Psoas muscle (tissue), 8 donors: ENCODE data around the gene ACVR1B. TPM values are rescaled to one million over a fixed set of nuclear protein-coding genes. Genes with fewer than 3 reads are reported as not detected.

Experiments used
- ATAC-seq, 4 donors: fragments of 200-7000 bp; cut with Tn5 transposase; one replicate each; pipeline ENCODE4 v1.9.1; 2020; ENCODE audit warnings: moderate library complexity in 3 of 4, mild to moderate bottlenecking in 2 of 4
- DNase-seq, 2 donors: peaks; one replicate each; pipeline ENCODE4 v3.0.0-alpha.2; 2020
- H3K27ac ChIP-seq: fragments of 200-600 bp; one replicate; pipeline ENCODE4 v1.8.0; 2022
- H3K27me3 ChIP-seq, 3 donors: fragments of 200-600 bp in 1 of 3; one replicate each; pipeline versions ENCODE4 v1.6.1 to v1.8.0; 2013 to 2022; ENCODE audit warnings: low read length in 2 of 3, mild to moderate bottlenecking in 2 of 3, moderate library complexity in 1 of 3; ENCODE audit not compliant: insufficient read depth in 3 of 3
- H3K36me3 ChIP-seq, 2 donors: fragments of 200-600 bp in 1 of 2; one replicate each; pipeline versions ENCODE4 v1.6.1 to v1.8.0; 2013 to 2022; ENCODE audit warnings: low read depth in 1 of 2, mild to moderate bottlenecking in 1 of 2, moderate library complexity in 1 of 2; ENCODE audit not compliant: insufficient read depth in 1 of 2
- H3K4me1 ChIP-seq: fragments of 200-600 bp; one replicate; pipeline ENCODE4 v1.8.0; 2022
- H3K4me3 ChIP-seq: fragments of 200-600 bp; one replicate; pipeline ENCODE4 v1.8.0; 2022; ENCODE audit warnings: mild to moderate bottlenecking
- H3K9me3 ChIP-seq: fragments of 200-600 bp; one replicate; pipeline ENCODE4 v1.8.0; 2022
- WGBS, 3 donors: extraction: QIAGEN DNeasy Blood & Tissue Kit; methylation state at CpG; one replicate each; pipeline versions ENCODE4 v1.1.6 to v1.1.7; 2013; 5-methylcytosine and 5-hydroxymethylcytosine counted together
- intact Hi-C, 2 donors: fragments of 100-400 bp; cut with DNase I; formaldehyde crosslinking; loops; one replicate each; pipeline versions ENCODE4 v1.11.0 to v1.14.2; 2022
- polyA plus RNA-seq, 3 donors: library from polyadenylated mRNA; stranded (reverse); fragments of 200-250 nt; gene quantifications; one replicate each; pipeline ENCODE4 v1.2.3, GENCODE V29; 2013
- total RNA-seq, 4 donors: library from RNA; stranded (reverse); fragmentation: NEBNext Ultra II Directional in 2 of 4; extraction: Animal tissue kit (Norgen Biotek cat#: 25700) in 2 of 4; gene quantifications; one replicate each; pipeline versions ENCODE4 v1.2.1 to v1.2.4, GENCODE V29; 2021 to 2023
- TF ChIP-seq, protein P1 (sequence below): fragments of 200-600 bp; IDR thresholded peaks from one replicate; pipeline ENCODE4 v1.8.0; 2022; ENCODE audit warnings: antibody characterized with exemption
- donor health status: healthy with polysubstance abuse.
- donor health status: DM: no; HTN: no; CAD: no; lungs with moderate emphysema.
- donor health status: Bipolar disorder and iron deficiency.
- donor health status: healthy.
- donor health status: DM: yes; HTN: yes; CAD: no.
- donor health status: DM: no; HTN: no; CAD: no.
- donor health status: DM: no; HTN: no; CAD: no.
- donor health status: DM: yes; HTN: yes; CAD: no.

The ACVR1B gene
- total and polyA plus RNA-seq, 7 donors, result 5.8 to 16.6 (median 12.7) TPM

DNA sequence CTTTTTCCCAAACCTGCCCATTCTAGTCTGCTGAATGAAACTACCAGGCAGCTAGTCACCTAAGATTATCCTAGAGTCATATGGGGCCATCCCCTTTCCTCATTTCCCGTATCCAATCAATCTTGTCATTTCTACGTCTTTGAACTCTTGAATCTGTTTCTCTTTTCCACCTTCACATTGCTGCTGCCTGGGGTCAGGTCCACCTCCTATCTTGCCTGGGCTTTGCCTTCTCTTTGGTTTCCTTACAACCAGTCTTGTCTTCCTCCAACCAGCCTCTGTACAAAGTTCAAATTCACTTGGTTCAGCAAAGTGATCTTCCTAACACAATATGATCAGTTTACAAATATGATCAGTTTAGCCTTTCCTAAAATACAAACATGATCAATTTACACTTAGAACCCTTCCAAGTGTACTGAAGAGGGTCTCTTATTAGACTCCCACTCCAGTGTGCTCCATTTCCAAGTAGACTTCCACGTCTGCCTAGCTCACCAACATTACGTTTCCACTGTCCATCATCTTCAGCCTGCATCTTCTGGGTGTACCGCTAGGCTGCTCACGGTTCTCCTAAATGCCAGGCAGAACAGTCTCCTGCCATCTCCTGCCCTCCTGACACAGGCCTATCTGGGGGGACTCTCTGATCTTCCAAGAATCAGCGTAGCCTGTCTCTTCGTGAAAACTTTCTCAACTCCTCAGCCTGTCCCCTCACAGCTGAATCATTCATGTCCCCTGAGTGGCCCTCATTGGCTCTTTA is 4.1 kb upstream of the ACVR1B start:
- H3K36me3 ChIP-seq, result no peaks in the 10 kb centered on the region
- ATAC-seq (no peak), DNase-seq (no peak)
- H3K4me3 ChIP-seq, result no peak overlapping the region
- WGBS, 3 donors, result 83 to 90% (median 90%) methylated on average over 8 of the region's 8 CpGs
- intact Hi-C loops, result no loop called here
- H3K4me1 ChIP-seq, result peaks cover 11% of the 10 kb centered on the region
- peaks cover 16% of the 10 kb centered on the region for H3K9me3 ChIP-seq
- no peaks in the 10 kb centered on the region for H3K27me3 ChIP-seq
- H3K27ac ChIP-seq, result no peak overlapping the region
- TF ChIP-seq, protein P1, sequence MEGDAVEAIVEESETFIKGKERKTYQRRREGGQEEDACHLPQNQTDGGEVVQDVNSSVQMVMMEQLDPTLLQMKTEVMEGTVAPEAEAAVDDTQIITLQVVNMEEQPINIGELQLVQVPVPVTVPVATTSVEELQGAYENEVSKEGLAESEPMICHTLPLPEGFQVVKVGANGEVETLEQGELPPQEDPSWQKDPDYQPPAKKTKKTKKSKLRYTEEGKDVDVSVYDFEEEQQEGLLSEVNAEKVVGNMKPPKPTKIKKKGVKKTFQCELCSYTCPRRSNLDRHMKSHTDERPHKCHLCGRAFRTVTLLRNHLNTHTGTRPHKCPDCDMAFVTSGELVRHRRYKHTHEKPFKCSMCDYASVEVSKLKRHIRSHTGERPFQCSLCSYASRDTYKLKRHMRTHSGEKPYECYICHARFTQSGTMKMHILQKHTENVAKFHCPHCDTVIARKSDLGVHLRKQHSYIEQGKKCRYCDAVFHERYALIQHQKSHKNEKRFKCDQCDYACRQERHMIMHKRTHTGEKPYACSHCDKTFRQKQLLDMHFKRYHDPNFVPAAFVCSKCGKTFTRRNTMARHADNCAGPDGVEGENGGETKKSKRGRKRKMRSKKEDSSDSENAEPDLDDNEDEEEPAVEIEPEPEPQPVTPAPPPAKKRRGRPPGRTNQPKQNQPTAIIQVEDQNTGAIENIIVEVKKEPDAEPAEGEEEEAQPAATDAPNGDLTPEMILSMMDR, result no peak

DNA sequence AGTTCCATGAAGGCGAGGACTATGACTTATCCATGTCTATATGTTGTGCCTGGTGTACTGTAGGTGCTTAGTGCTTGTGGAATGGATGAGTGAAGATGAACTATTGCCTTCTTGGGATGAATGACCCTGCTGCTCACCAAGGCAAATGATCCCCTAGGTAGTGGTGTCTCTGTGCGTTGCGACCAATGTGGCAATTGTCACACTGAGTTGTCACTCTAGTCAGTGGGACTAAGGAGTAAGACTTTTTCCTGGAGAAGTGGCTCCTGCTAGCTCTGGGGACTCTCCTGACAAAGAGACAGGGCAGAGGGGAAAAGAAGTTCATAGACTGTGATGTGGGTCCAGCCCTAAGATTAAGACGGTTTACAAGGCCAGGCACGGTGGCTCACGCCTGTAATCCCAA is 3.4 kb upstream of the ACVR1B start:
- TF ChIP-seq, protein P1, result no peak
- H3K27ac ChIP-seq, result no peak overlapping the region
- intact Hi-C loops, result no loop called here
- DNase-seq (no peak), ATAC-seq (no peak)
- no peaks in the 10 kb centered on the region for H3K27me3 ChIP-seq
- no peak overlapping the region for H3K4me3 ChIP-seq
- WGBS, 3 donors, result 93 to 96% (median 96%) methylated on average over 6 of the region's 6 CpGs
- no peaks in the 10 kb centered on the region for H3K36me3 ChIP-seq
- H3K4me1 ChIP-seq, result peaks cover 11% of the 10 kb centered on the region
- H3K9me3 ChIP-seq, result peaks cover 16% of the 10 kb centered on the region

DNA sequence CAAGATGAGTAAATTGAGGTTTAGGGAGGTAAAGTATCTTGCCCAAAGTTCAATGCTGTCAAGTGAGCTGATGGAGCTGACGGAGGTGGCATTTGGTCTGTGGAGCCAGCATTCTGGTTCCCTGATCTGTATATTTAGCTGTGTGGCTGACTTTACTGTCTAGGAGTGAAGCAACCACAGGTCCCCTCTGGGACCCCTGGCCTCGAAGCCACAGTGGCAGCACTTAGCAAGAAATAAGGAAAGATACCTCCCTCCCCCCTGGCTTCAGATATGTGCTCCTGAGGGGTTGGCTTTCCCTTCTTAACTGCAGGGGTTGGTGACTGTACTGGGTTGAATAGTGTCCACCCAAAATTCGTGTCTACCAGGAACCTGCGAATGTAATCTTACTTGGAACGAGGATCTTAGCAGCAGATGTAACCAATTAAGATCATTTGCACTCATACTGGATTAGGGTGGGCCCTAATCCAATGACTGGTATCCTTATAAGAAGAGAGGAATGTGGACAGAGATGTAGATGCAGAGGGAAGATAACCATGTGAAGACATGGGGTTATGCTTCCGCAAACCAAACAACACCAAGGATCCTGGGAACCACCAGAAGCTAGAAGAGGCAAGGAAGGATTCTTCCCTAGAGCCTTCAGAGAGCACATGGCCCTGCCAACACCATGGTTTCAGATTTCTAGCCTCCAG is 2.0 kb upstream of the ACVR1B start:
- peaks cover 26% of the 10 kb centered on the region for H3K4me1 ChIP-seq
- H3K27ac ChIP-seq, result peak overlapping the region; percentile 54
- H3K36me3 ChIP-seq, result no peaks in the 10 kb centered on the region
- no peak overlapping the region for H3K4me3 ChIP-seq
- TF ChIP-seq, protein P1, result no peak
- WGBS, 3 donors, result 67 to 76% (median 75%) methylated on average over 6 of the region's 6 CpGs
- DNase-seq, result no peak
- H3K27me3 ChIP-seq, result no peaks in the 10 kb centered on the region
- ATAC-seq, result peak in 1 of 4 donors; percentile 24
- intact Hi-C loops, result no loop called here
- H3K9me3 ChIP-seq, result peaks cover 8% of the 10 kb centered on the region

DNA sequence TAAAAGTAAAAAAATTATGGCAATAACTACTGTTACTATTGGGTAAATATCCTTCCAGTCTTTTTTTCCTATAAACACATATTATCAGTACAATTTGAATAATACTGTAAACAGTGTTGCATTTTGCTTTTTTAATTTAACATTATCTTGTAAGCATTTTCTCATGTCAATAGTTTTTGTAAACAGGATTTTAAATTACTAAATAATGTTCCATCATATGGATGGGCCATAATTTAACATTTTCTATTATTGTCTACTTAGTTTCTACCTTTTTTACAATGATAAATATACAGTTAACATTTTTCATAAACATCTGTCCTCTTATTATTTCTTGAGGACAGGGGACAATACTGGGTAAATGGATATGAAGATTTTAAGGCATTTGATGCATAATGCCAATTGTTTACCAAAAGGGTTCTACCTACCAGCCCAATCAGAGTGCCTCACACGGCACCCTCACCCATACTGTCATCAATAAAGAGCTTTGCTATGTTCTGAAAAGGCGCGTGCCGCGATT is 759 bp upstream of the ACVR1B start:
- intact Hi-C loops, result no loop called here
- H3K27me3 ChIP-seq, result no peaks in the 10 kb centered on the region

More for the DNA sequence above, 759 bp upstream of the ACVR1B start:
- Histone ChIP-seq H3K4me1 (peaks cover 38% of the 10 kb centered on the region), H3K4me3 (peak overlapping the region; percentile 64), H3K27ac (peak overlapping the region; percentile 18), H3K36me3 (no peaks in the 10 kb centered on the region), H3K9me3 (no peaks in the 10 kb centered on the region)
- no peak for ATAC-seq
- no peak for DNase-seq
- WGBS, 3 donors, result 1 to 3% (median 2%) methylated on average over 5 of the region's 5 CpGs
- TF ChIP-seq, protein P1, result no peak
